Osteoblast (primary cell): Measurements from ENCODE around the gene ROBO2. TPM values are rescaled to one million over a fixed set of nuclear protein-coding genes. Genes with fewer than 3 reads are reported as not detected.

Experiments used
- DNase-seq: peaks from one replicate; pipeline ENCODE4 v3.0.0; 2011; ENCODE audit warnings: low spot score, mixed read lengths; ENCODE audit not compliant: insufficient read length; ENCODE audit errors: missing footprints
- H2AFZ ChIP-seq: 2 replicates; pipeline ENCODE4 v1.6.0; 2011; ENCODE audit warnings: mild to moderate bottlenecking, low read length
- H3K27ac ChIP-seq: 2 replicates; pipeline ENCODE4 v1.5.1; 2011; ENCODE audit warnings: mild to moderate bottlenecking, low read depth, low read length, moderate library complexity
- H3K27me3 ChIP-seq: 2 replicates; pipeline ENCODE4 v1.6.0; 2012; ENCODE audit warnings: mild to moderate bottlenecking, control low read depth, inconsistent platforms, low read length, moderate library complexity; ENCODE audit not compliant: insufficient read depth
- H3K36me3 ChIP-seq: 2 replicates; pipeline ENCODE4 v1.5.1; 2011; ENCODE audit warnings: mild to moderate bottlenecking, low read length, control low read depth, moderate library complexity; ENCODE audit not compliant: insufficient read depth
- H3K4me1 ChIP-seq: 2 replicates; pipeline ENCODE4 v1.5.1; 2011; ENCODE audit warnings: mild to moderate bottlenecking, low read length, control low read depth, moderate library complexity; ENCODE audit not compliant: insufficient read depth
- H3K4me2 ChIP-seq: 2 replicates; pipeline ENCODE4 v1.6.0; 2011; ENCODE audit warnings: mild to moderate bottlenecking, low read length; ENCODE audit not compliant: insufficient read depth
- H3K4me3 ChIP-seq: fragments of 200-600 bp; sonication (generic); 3 replicates; pipeline ENCODE4 v1.5.1; 2012; ENCODE audit warnings: mild to moderate bottlenecking, low read length, inconsistent platforms; ENCODE audit not compliant: insufficient read depth
- H3K79me2 ChIP-seq: 2 replicates; pipeline ENCODE4 v1.6.0; 2012; ENCODE audit warnings: mild to moderate bottlenecking, low read length, control low read depth, inconsistent platforms; ENCODE audit not compliant: insufficient read depth
- H3K9me3 ChIP-seq: 2 replicates; pipeline ENCODE4 v1.5.1; 2011; ENCODE audit warnings: low read depth, low read length, control low read depth
- H4K20me1 ChIP-seq: 2 replicates; pipeline ENCODE4 v1.6.0; 2012; ENCODE audit warnings: mild to moderate bottlenecking, low read length, control low read depth; ENCODE audit not compliant: insufficient read depth
- total RNA-seq: library from RNA; depleted of rRNA; stranded (reverse); fragments of >200 nt; gene quantifications from 2 replicates; pipeline ENCODE4 v1.2.3, GENCODE V29; 2012
- TF ChIP-seq, protein P1 (sequence below): IDR thresholded peaks from 2 replicates; pipeline ENCODE4 v1.5.1; 2011; ENCODE audit warnings: mild to moderate bottlenecking, low read depth, low read length, moderate library complexity; ENCODE audit errors: extremely low read depth

Gene ROBO2
- total RNA-seq, 1 donor: 0.36 TPM

DNA sequence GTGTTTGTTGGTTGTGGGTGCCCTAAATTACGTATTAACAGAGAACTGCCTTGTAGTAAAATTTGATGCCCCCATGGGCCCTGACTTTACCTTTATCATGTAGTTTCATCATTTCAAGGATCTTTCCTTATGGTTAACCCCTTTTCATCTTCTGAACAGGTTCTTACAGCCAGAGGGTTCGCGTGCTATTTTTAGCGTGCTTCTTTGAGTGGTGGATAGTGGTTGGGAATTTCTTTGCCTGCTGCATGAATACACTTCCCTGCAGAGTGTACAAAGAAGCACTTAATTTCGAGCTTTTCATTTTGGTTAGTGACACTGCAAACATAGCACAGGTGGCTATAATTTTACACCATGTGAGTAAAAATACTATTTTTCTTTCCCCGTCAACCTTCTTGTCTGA lies 231.8 kb downstream of the ROBO2 start:
- no peaks in the 10 kb centered on the region for H4K20me1 ChIP-seq
- TF ChIP-seq, protein P1, sequence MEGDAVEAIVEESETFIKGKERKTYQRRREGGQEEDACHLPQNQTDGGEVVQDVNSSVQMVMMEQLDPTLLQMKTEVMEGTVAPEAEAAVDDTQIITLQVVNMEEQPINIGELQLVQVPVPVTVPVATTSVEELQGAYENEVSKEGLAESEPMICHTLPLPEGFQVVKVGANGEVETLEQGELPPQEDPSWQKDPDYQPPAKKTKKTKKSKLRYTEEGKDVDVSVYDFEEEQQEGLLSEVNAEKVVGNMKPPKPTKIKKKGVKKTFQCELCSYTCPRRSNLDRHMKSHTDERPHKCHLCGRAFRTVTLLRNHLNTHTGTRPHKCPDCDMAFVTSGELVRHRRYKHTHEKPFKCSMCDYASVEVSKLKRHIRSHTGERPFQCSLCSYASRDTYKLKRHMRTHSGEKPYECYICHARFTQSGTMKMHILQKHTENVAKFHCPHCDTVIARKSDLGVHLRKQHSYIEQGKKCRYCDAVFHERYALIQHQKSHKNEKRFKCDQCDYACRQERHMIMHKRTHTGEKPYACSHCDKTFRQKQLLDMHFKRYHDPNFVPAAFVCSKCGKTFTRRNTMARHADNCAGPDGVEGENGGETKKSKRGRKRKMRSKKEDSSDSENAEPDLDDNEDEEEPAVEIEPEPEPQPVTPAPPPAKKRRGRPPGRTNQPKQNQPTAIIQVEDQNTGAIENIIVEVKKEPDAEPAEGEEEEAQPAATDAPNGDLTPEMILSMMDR: no peak
- no peaks in the 10 kb centered on the region for H3K79me2 ChIP-seq
- H3K27ac ChIP-seq: no peak overlapping the region
- H3K4me3 ChIP-seq: no peak overlapping the region
- H2AFZ ChIP-seq: no peak overlapping the region
- H3K27me3 ChIP-seq: no peaks in the 10 kb centered on the region
- no peaks in the 10 kb centered on the region for H3K4me1 ChIP-seq
- H3K36me3 ChIP-seq: no peaks in the 10 kb centered on the region
- H3K4me2 ChIP-seq: no peak overlapping the region
- H3K9me3 ChIP-seq: peaks cover 2% of the 10 kb centered on the region
- no peak for DNase-seq

GRCh38 chr3:77279276-77279675 lies 239.4 kb downstream of the ROBO2 start:
- no peak for DNase-seq
- H3K27me3 ChIP-seq: no peaks in the 10 kb centered on the region
- H3K9me3 ChIP-seq: no peaks in the 10 kb centered on the region
- H3K79me2 ChIP-seq: no peaks in the 10 kb centered on the region
- no peaks in the 10 kb centered on the region for H4K20me1 ChIP-seq
- no peaks in the 10 kb centered on the region for H3K36me3 ChIP-seq
- H3K4me2 ChIP-seq: no peak overlapping the region
- TF ChIP-seq, protein P1: no peak
- H3K27ac ChIP-seq: no peak overlapping the region
- H3K4me1 ChIP-seq: no peaks in the 10 kb centered on the region
- no peak overlapping the region for H2AFZ ChIP-seq
- no peak overlapping the region for H3K4me3 ChIP-seq

GRCh38 chr3:77281721-77282120 lies 241.8 kb downstream of the ROBO2 start:
- no peaks in the 10 kb centered on the region for H4K20me1 ChIP-seq
- no peak overlapping the region for H3K4me2 ChIP-seq
- H3K4me1 ChIP-seq: no peaks in the 10 kb centered on the region
- no peak for DNase-seq
- H3K79me2 ChIP-seq: no peaks in the 10 kb centered on the region
- no peak overlapping the region for H3K27ac ChIP-seq
- no peaks in the 10 kb centered on the region for H3K27me3 ChIP-seq
- no peaks in the 10 kb centered on the region for H3K9me3 ChIP-seq
- no peak overlapping the region for H3K4me3 ChIP-seq
- H2AFZ ChIP-seq: no peak overlapping the region
- H3K36me3 ChIP-seq: no peaks in the 10 kb centered on the region
- TF ChIP-seq, protein P1: no peak

GRCh38 chr3:77283108-77283507 lies 243.2 kb downstream of the ROBO2 start:
- H3K4me3 ChIP-seq: no peak overlapping the region
- no peak for DNase-seq
- no peaks in the 10 kb centered on the region for H3K4me1 ChIP-seq
- no peak overlapping the region for H3K27ac ChIP-seq
- no peaks in the 10 kb centered on the region for H4K20me1 ChIP-seq
- H3K4me2 ChIP-seq: no peak overlapping the region
- TF ChIP-seq, protein P1: no peak
- no peaks in the 10 kb centered on the region for H3K36me3 ChIP-seq
- no peaks in the 10 kb centered on the region for H3K9me3 ChIP-seq
- H2AFZ ChIP-seq: no peak overlapping the region
- no peaks in the 10 kb centered on the region for H3K27me3 ChIP-seq
- H3K79me2 ChIP-seq: no peaks in the 10 kb centered on the region
